NB4 (cell line): ENCODE measurements around the gene C1QL2.

Source experiments
- CTCF ChIP-seq: IDR thresholded peaks from one replicate; pipeline ENCODE4 v1.5.1; 2012; ENCODE audit warnings: low read depth, low read length
- MAX ChIP-seq: IDR thresholded peaks from 2 replicates; pipeline ENCODE4 v1.6.1; 2011; ENCODE audit warnings: low read depth, low read length
- MYC ChIP-seq: IDR thresholded peaks from 2 replicates; pipeline ENCODE4 v1.6.1; 2011; ENCODE audit warnings: low read depth, low read length
- POLR2A ChIP-seq: IDR thresholded peaks from 2 replicates; pipeline ENCODE4 v1.6.1; 2011; ENCODE audit warnings: mild to moderate bottlenecking; ENCODE audit not compliant: insufficient read length; ENCODE audit errors: extremely low read depth

- TF ChIP-seq POLR2A: no peak
- TF ChIP-seq CTCF: no peak
- TF ChIP-seq MAX: no peak
- TF ChIP-seq MYC: no peak
Measured at GRCh38 chr2:119108186-119108585, 50.4 kb downstream of the C1QL2 start.
